ENCODE measurements around the gene SV2C.

The SV2C gene

GRCh38 chr5:76134646-76135045 is 51.5 kb downstream of the SV2C start:
- no peaks in the 10 kb centered on the region for H3K4me1 ChIP-seq (ENCODE audit: control insufficient read depth in 5 of 5, insufficient read depth in 5 of 5, low read length in 5 of 5)
- H3K27ac ChIP-seq (ENCODE audit: low read depth, low read length) = no peak overlapping the region
- H3K27me3 ChIP-seq (ENCODE audit: control insufficient read depth in 5 of 5, insufficient read depth in 4 of 5, low read length in 5 of 5) = peaks cover 0 to 4% (median 0%) of the 10 kb centered on the region in 5 donors
- H3K9me3 ChIP-seq (ENCODE audit: control insufficient read depth in 5 of 5, low read length in 5 of 5) = no peaks in the 10 kb centered on the region
- no peak overlapping the region for H3K9ac ChIP-seq (ENCODE audit: low read length in 5 of 5)
- no peaks in the 10 kb centered on the region for H3K36me3 ChIP-seq (ENCODE audit: control insufficient read depth in 5 of 5, insufficient read depth in 5 of 5, low read length in 5 of 5)
- H3K4me3 ChIP-seq (ENCODE audit: low read depth in 1 of 5, low read length in 5 of 5) = no peak overlapping the region

GRCh38 chr5:76137887-76138542 is 54.8 kb downstream of the SV2C start:
- Histone ChIP-seq H3K9me3 (ENCODE audit: control insufficient read depth in 5 of 5, low read length in 5 of 5) (no peaks in the 10 kb centered on the region), H3K27me3 (ENCODE audit: control insufficient read depth in 5 of 5, insufficient read depth in 4 of 5, low read length in 5 of 5) (peaks cover 0 to 4% (median 0%) of the 10 kb centered on the region in 5 donors), H3K9ac (ENCODE audit: low read length in 5 of 5) (no peak overlapping the region), H3K4me3 (ENCODE audit: low read depth in 1 of 5, low read length in 5 of 5) (no peak overlapping the region), H3K27ac (ENCODE audit: low read depth, low read length) (no peak overlapping the region), H3K36me3 (ENCODE audit: control insufficient read depth in 5 of 5, insufficient read depth in 5 of 5, low read length in 5 of 5) (no peaks in the 10 kb centered on the region), H3K4me1 (ENCODE audit: control insufficient read depth in 5 of 5, insufficient read depth in 5 of 5, low read length in 5 of 5) (no peaks in the 10 kb centered on the region)

GRCh38 chr5:76143884-76144283 is 60.7 kb downstream of the SV2C start:
- no peak overlapping the region for H3K27ac ChIP-seq (ENCODE audit: low read depth, low read length)

DNA sequence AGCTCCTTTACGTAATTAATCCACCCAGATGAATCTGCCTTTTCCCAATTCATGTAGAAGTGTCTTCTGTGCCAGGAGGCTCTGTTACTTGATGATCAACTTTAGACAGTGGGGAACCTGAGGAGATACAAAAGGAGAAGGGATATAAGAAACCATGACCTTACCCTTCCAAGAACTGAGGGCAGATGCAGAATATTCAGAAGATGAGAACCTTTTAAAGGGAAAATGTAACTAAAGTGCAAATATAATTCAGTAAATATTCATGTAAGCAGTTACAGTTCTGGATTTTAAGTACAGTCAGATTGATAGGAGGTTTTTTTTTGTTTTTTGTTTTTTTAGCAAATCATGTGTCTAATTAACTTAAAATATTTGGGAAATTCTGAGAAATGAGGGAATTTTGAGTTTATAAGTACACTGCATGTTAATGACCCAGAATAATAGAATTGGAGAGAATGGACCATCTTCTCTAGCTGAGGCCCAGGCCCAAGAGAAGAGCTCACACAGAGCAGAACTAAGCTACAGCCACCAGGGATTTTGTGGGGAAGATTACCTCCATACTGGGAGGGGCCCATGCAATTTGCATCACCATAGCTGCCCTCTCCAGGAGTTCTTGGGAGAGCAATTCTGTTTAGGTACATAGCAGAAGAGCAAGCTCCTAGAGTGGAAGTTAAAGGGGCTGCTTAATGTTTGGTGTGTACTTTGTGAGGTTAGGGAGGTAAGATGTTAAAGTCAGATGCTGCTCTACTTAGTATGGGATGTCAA is 61.5 kb downstream of the SV2C start:
- H3K27ac ChIP-seq (ENCODE audit: low read depth, low read length) = no peak overlapping the region
- no peak overlapping the region for H3K4me3 ChIP-seq (ENCODE audit: low read depth in 1 of 5, low read length in 5 of 5)
- H3K9me3 ChIP-seq (ENCODE audit: control insufficient read depth in 5 of 5, low read length in 5 of 5) = no peaks in the 10 kb centered on the region
- H3K9ac ChIP-seq (ENCODE audit: low read length in 5 of 5) = no peak overlapping the region
- no peaks in the 10 kb centered on the region for H3K4me1 ChIP-seq (ENCODE audit: control insufficient read depth in 5 of 5, insufficient read depth in 5 of 5, low read length in 5 of 5)
- H3K36me3 ChIP-seq (ENCODE audit: control insufficient read depth in 5 of 5, insufficient read depth in 5 of 5, low read length in 5 of 5) = no peaks in the 10 kb centered on the region
- no peaks in the 10 kb centered on the region for H3K27me3 ChIP-seq (ENCODE audit: control insufficient read depth in 5 of 5, insufficient read depth in 4 of 5, low read length in 5 of 5)

More at GRCh38 chr5:76143884-76144283, 60.7 kb downstream of the SV2C start:
- Histone ChIP-seq H3K9ac (ENCODE audit: low read length in 5 of 5) (no peak overlapping the region), H3K36me3 (ENCODE audit: control insufficient read depth in 5 of 5, insufficient read depth in 5 of 5, low read length in 5 of 5) (no peaks in the 10 kb centered on the region), H3K4me1 (ENCODE audit: control insufficient read depth in 5 of 5, insufficient read depth in 5 of 5, low read length in 5 of 5) (no peaks in the 10 kb centered on the region), H3K4me3 (ENCODE audit: low read depth in 1 of 5, low read length in 5 of 5) (no peak overlapping the region), H3K27me3 (ENCODE audit: control insufficient read depth in 5 of 5, insufficient read depth in 4 of 5, low read length in 5 of 5) (no peaks in the 10 kb centered on the region), H3K9me3 (ENCODE audit: control insufficient read depth in 5 of 5, low read length in 5 of 5) (no peaks in the 10 kb centered on the region)

- Histone ChIP-seq H3K36me3 (ENCODE audit: control insufficient read depth in 5 of 5, insufficient read depth in 5 of 5, low read length in 5 of 5) (no peaks in the 10 kb centered on the region), H3K4me3 (ENCODE audit: low read depth in 1 of 5, low read length in 5 of 5) (no peak overlapping the region), H3K27me3 (ENCODE audit: control insufficient read depth in 5 of 5, insufficient read depth in 4 of 5, low read length in 5 of 5) (no peaks in the 10 kb centered on the region), H3K9ac (ENCODE audit: low read length in 5 of 5) (no peak overlapping the region), H3K27ac (ENCODE audit: low read depth, low read length) (no peak overlapping the region), H3K4me1 (ENCODE audit: control insufficient read depth in 5 of 5, insufficient read depth in 5 of 5, low read length in 5 of 5) (no peaks in the 10 kb centered on the region), H3K9me3 (ENCODE audit: control insufficient read depth in 5 of 5, low read length in 5 of 5) (no peaks in the 10 kb centered on the region)
These were observed 62.8 kb downstream of the SV2C start for GRCh38 chr5:76145945-76146344.

- Histone ChIP-seq H3K27ac (ENCODE audit: low read depth, low read length) (no peak overlapping the region), H3K9ac (ENCODE audit: low read length in 5 of 5) (no peak overlapping the region), H3K27me3 (ENCODE audit: control insufficient read depth in 5 of 5, insufficient read depth in 4 of 5, low read length in 5 of 5) (no peaks in the 10 kb centered on the region), H3K4me3 (ENCODE audit: low read depth in 1 of 5, low read length in 5 of 5) (no peak overlapping the region), H3K9me3 (ENCODE audit: control insufficient read depth in 5 of 5, low read length in 5 of 5) (no peaks in the 10 kb centered on the region), H3K4me1 (ENCODE audit: control insufficient read depth in 5 of 5, insufficient read depth in 5 of 5, low read length in 5 of 5) (no peaks in the 10 kb centered on the region), H3K36me3 (ENCODE audit: control insufficient read depth in 5 of 5, insufficient read depth in 5 of 5, low read length in 5 of 5) (no peaks in the 10 kb centered on the region)
These were observed 66.5 kb downstream of the SV2C start for GRCh38 chr5:76149636-76150035.

GRCh38 chr5:76152161-76152560 is 69.0 kb downstream of the SV2C start:
- Histone ChIP-seq H3K4me3 (ENCODE audit: low read depth in 1 of 5, low read length in 5 of 5) (no peak overlapping the region), H3K27me3 (ENCODE audit: control insufficient read depth in 5 of 5, insufficient read depth in 4 of 5, low read length in 5 of 5) (no peaks in the 10 kb centered on the region), H3K27ac (ENCODE audit: low read depth, low read length) (no peak overlapping the region), H3K4me1 (ENCODE audit: control insufficient read depth in 5 of 5, insufficient read depth in 5 of 5, low read length in 5 of 5) (no peaks in the 10 kb centered on the region), H3K9me3 (ENCODE audit: control insufficient read depth in 5 of 5, low read length in 5 of 5) (no peaks in the 10 kb centered on the region), H3K36me3 (ENCODE audit: control insufficient read depth in 5 of 5, insufficient read depth in 5 of 5, low read length in 5 of 5) (no peaks in the 10 kb centered on the region), H3K9ac (ENCODE audit: low read length in 5 of 5) (no peak overlapping the region)

- no peaks in the 10 kb centered on the region for H3K36me3 ChIP-seq (ENCODE audit: control insufficient read depth in 5 of 5, insufficient read depth in 5 of 5, low read length in 5 of 5)
- H3K27ac ChIP-seq (ENCODE audit: low read depth, low read length) = no peak overlapping the region
- H3K27me3 ChIP-seq (ENCODE audit: control insufficient read depth in 5 of 5, insufficient read depth in 4 of 5, low read length in 5 of 5) = no peaks in the 10 kb centered on the region
- H3K9ac ChIP-seq (ENCODE audit: low read length in 5 of 5) = no peak overlapping the region
- no peaks in the 10 kb centered on the region for H3K4me1 ChIP-seq (ENCODE audit: control insufficient read depth in 5 of 5, insufficient read depth in 5 of 5, low read length in 5 of 5)
- no peak overlapping the region for H3K4me3 ChIP-seq (ENCODE audit: low read depth in 1 of 5, low read length in 5 of 5)
- H3K9me3 ChIP-seq (ENCODE audit: control insufficient read depth in 5 of 5, low read length in 5 of 5) = no peaks in the 10 kb centered on the region
These were observed 69.5 kb downstream of the SV2C start for GRCh38 chr5:76152700-76153099.

DNA sequence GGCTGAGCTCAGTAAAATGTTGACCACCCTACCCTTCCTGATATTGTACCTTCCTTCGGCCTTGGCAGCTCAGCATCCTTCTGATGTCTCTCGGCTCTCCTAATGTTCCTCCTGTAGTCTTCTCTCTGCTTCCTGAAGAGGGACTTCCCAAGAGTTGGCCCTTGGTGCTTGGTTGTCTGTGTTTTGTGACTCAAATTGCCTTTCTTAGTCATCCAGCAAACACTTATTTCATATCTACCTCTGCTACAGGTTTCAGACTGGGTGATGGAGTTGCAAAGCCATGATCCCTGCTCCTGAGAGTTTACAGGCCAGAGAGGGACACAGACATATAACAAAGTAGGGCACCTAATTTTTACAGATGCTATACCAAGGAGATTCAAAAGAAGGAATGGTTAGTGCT is 70.1 kb downstream of the SV2C start:
- H3K27ac ChIP-seq (ENCODE audit: low read depth, low read length) = no peak overlapping the region
- no peaks in the 10 kb centered on the region for H3K9me3 ChIP-seq (ENCODE audit: control insufficient read depth in 5 of 5, low read length in 5 of 5)
- H3K36me3 ChIP-seq (ENCODE audit: control insufficient read depth in 5 of 5, insufficient read depth in 5 of 5, low read length in 5 of 5) = no peaks in the 10 kb centered on the region
- no peak overlapping the region for H3K4me3 ChIP-seq (ENCODE audit: low read depth in 1 of 5, low read length in 5 of 5)
- no peaks in the 10 kb centered on the region for H3K4me1 ChIP-seq (ENCODE audit: control insufficient read depth in 5 of 5, insufficient read depth in 5 of 5, low read length in 5 of 5)
- no peaks in the 10 kb centered on the region for H3K27me3 ChIP-seq (ENCODE audit: control insufficient read depth in 5 of 5, insufficient read depth in 4 of 5, low read length in 5 of 5)
- no peak overlapping the region for H3K9ac ChIP-seq (ENCODE audit: low read length in 5 of 5)

DNA sequence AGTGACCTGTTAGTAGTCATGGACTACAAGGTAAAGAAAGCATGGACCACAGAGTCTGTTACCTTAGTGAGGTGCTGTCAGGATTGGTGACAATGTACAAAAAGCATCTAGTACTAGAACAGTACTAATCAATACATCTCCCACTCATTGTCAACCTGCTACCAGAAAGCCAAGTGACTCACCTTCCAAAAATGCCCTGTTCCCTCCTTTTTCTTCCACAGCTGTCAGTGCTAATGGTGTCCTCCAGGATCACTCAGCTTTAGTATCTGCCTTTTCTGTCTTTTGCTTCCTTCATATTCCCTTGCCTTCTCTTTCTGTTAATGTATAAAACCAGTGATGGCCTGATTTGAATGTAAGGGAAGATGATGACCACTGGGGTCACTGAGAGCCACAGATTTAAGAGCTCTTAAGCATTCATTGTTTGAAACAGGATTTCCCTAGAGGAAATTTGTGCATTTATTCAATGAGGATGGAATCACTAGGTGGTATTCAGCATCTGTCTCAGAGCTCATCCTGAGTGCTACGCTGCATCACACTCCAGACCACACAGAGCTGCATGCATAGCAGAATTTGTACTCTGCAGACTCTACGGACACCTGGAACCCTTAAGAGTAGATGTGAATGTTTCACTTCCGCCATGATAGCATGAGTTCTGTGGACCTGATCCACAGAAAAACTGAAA is 71.0 kb downstream of the SV2C start:
- no peak overlapping the region for H3K9ac ChIP-seq (ENCODE audit: low read length in 5 of 5)
- no peaks in the 10 kb centered on the region for H3K27me3 ChIP-seq (ENCODE audit: control insufficient read depth in 5 of 5, insufficient read depth in 4 of 5, low read length in 5 of 5)
- H3K9me3 ChIP-seq (ENCODE audit: control insufficient read depth in 5 of 5, low read length in 5 of 5) = no peaks in the 10 kb centered on the region
- H3K4me1 ChIP-seq (ENCODE audit: control insufficient read depth in 5 of 5, insufficient read depth in 5 of 5, low read length in 5 of 5) = no peaks in the 10 kb centered on the region
- H3K4me3 ChIP-seq (ENCODE audit: low read depth in 1 of 5, low read length in 5 of 5) = no peak overlapping the region
- H3K27ac ChIP-seq (ENCODE audit: low read depth, low read length) = no peak overlapping the region
- no peaks in the 10 kb centered on the region for H3K36me3 ChIP-seq (ENCODE audit: control insufficient read depth in 5 of 5, insufficient read depth in 5 of 5, low read length in 5 of 5)
